GM12878 (cell line): ENCODE data around the gene ZDHHC22. TPM values are rescaled to one million over a fixed set of nuclear protein-coding genes. Genes with fewer than 3 reads are reported as not detected.

Experiments
- ATF7 ChIP-seq: fragments of 450-650 bp; IDR thresholded peaks from 2 replicates; pipeline ENCODE4 v1.6.1; 2016; ENCODE audit warnings: low read depth, mild to moderate bottlenecking
- BCL11A ChIP-seq: IDR thresholded peaks from 2 replicates; pipeline ENCODE4 v1.6.1; 2011; ENCODE audit warnings: low read depth, low read length
- BMI1 ChIP-seq: fragments of 450-650 bp; IDR thresholded peaks from 2 replicates; pipeline ENCODE4 v1.6.1; 2016; ENCODE audit warnings: mild to moderate bottlenecking, moderate library complexity, borderline replicate concordance
- CBX3 ChIP-seq: fragments of 200-600 bp; sonication (generic); IDR thresholded peaks from 2 replicates; pipeline ENCODE4 v1.6.1; 2016; ENCODE audit warnings: low read depth, borderline replicate concordance
- CHD1 ChIP-seq: IDR thresholded peaks from 2 replicates; pipeline ENCODE4 v1.6.1; 2012; ENCODE audit warnings: low read depth, low read length, improper control_type of control experiment
- CHD2 ChIP-seq: IDR thresholded peaks from 2 replicates; pipeline ENCODE4 v1.6.1; 2011; ENCODE audit warnings: low read depth, low read length, improper control_type of control experiment, borderline replicate concordance
- CHD4 ChIP-seq: fragments of 200-600 bp; sonication (generic); IDR thresholded peaks from 2 replicates; pipeline ENCODE4 v1.6.1; 2016; ENCODE audit warnings: mild to moderate bottlenecking
- CREB1 ChIP-seq: IDR thresholded peaks from 2 replicates; pipeline ENCODE4 v1.6.1; 2012; ENCODE audit warnings: low read depth, mild to moderate bottlenecking, inconsistent platforms
- GABPA ChIP-seq: IDR thresholded peaks from 2 replicates; pipeline ENCODE4 v1.6.1; 2014; ENCODE audit warnings: antibody characterized with exemption, low read depth, mild to moderate bottlenecking, inconsistent platforms
- HDGF ChIP-seq: fragments of 450-650 bp; IDR thresholded peaks from 2 replicates; pipeline ENCODE4 v1.6.1; 2016; ENCODE audit warnings: antibody characterized with exemption
- IKZF2 ChIP-seq, 2 experiments: fragments of 450-650 bp; IDR thresholded peaks; 2 replicates each; pipeline ENCODE4 v1.6.1; 2017; ENCODE audit warnings: mild to moderate bottlenecking in 2 of 2, moderate library complexity in 2 of 2
- IRF5 ChIP-seq: fragments of 450-650 bp; IDR thresholded peaks from 2 replicates; pipeline ENCODE4 v1.6.1; 2017; ENCODE audit warnings: borderline replicate concordance
- MEF2A ChIP-seq: IDR thresholded peaks from 2 replicates; pipeline ENCODE4 v1.6.1; 2011; ENCODE audit warnings: low read depth, mild to moderate bottlenecking, low read length, moderate library complexity; ENCODE audit not compliant: insufficient read depth
- RBBP5 ChIP-seq: fragments of 200-600 bp; sonication (generic); conservative IDR thresholded peaks from 2 replicates; pipeline ENCODE4 v1.6.1; 2016
- SPI1 ChIP-seq: IDR thresholded peaks from 2 replicates; pipeline ENCODE4 v1.6.1; 2011; ENCODE audit warnings: low read depth, mild to moderate bottlenecking, low read length, moderate library complexity, borderline replicate concordance; ENCODE audit not compliant: insufficient read depth
- SRF ChIP-seq, 2 experiments: IDR thresholded peaks; 2 replicates each; pipeline ENCODE4 v1.6.1; 2011; ENCODE audit warnings: low read depth in 2 of 2, low read length in 2 of 2, mild to moderate bottlenecking in 1 of 2, moderate library complexity in 1 of 2
- SUPT20H ChIP-seq: IDR thresholded peaks from 2 replicates; pipeline ENCODE4 v1.6.1; 2011; ENCODE audit warnings: low read depth, mild to moderate bottlenecking, low read length, moderate library complexity, borderline replicate concordance; ENCODE audit not compliant: control insufficient read depth
- SUZ12 ChIP-seq: fragments of 200-600 bp; sonication (generic); IDR thresholded peaks from one replicate; pipeline ENCODE4 v1.6.1; 2018; ENCODE audit warnings: antibody characterized with exemption, mild to moderate bottlenecking; ENCODE audit not compliant: unreplicated experiment
- TBL1XR1 ChIP-seq: IDR thresholded peaks from 2 replicates; pipeline ENCODE4 v1.6.1; 2012; ENCODE audit warnings: low read depth, low read length, improper control_type of control experiment
- TCF7 ChIP-seq: IDR thresholded peaks from 2 replicates; pipeline ENCODE4 v1.6.1; 2014; ENCODE audit warnings: antibody characterized with exemption, borderline replicate concordance
- YBX1 ChIP-seq: fragments of 450-650 bp; IDR thresholded peaks from 2 replicates; pipeline ENCODE4 v1.6.1; 2016; ENCODE audit warnings: antibody characterized with exemption
- ZBTB11 ChIP-seq: fragments of 450-650 bp; formaldehyde crosslinking; IDR thresholded peaks from 2 replicates; pipeline ENCODE4 v1.5.0; 2022; ENCODE audit warnings: mild to moderate bottlenecking, missing genetic modification characterization
- ZBTB33 ChIP-seq: fragments of 450-650 bp; IDR thresholded peaks from 2 replicates; pipeline ENCODE4 v1.6.1; 2017; ENCODE audit warnings: mild to moderate bottlenecking
- ZNF207 ChIP-seq: fragments of 450-650 bp; IDR thresholded peaks from 2 replicates; pipeline ENCODE4 v1.6.1; 2014; ENCODE audit warnings: antibody characterized with exemption, mild to moderate bottlenecking, borderline replicate concordance
- ZNF274 ChIP-seq: IDR thresholded peaks from one replicate; pipeline ENCODE4 v1.8.0; 2011; ENCODE audit not compliant: insufficient read length, insufficient read depth
- polyA plus RNA-seq, 11 experiments: library from polyadenylated mRNA; depleted of rRNA in 4 of 11; unstranded in 6 of 11; stranded (reverse) in 5 of 11; fragments of >200 nt; fragmentation: Nextera tagmentation in 4 of 11; fragmentation: Illumina TruSeq in 1 of 11; extraction: Ambion mirVana in 4 of 11; extraction: Trizol in 1 of 11; gene quantifications; 1 replicate in 1 of 11; 2 replicates in 10 of 11; pipeline versions ENCODE4 v1.2.1 to v1.2.3, GENCODE V29; 2011 to 2016; ENCODE audit warnings: inconsistent platforms in 2 of 11, missing spikeins in 2 of 11, low read depth in 1 of 11
- total RNA-seq, 4 experiments: library from RNA; depleted of rRNA in 3 of 4; stranded (reverse); fragments of >200 nt in 3 of 4; fragmentation: Illumina TruSeq in 1 of 4; extraction: Trizol in 1 of 4; gene quantifications; 2 replicates each; pipeline versions ENCODE4 v1.2.1 to v1.2.3, GENCODE V29; 2013 to 2021

The ZDHHC22 gene
- total and polyA plus RNA-seq, 10 of the 15 experiments (the other 5 are each of a cell fraction or from before 2014, with no cell fraction given): 0.06 TPM; not detected in 9

GRCh38 chr14:77120771-77121743 lies 20.5 kb downstream of the ZDHHC22 start (continued):
- TF ChIP-seq CHD2 (no peak), ZNF207 (0 out of 2 replicates have a peak, but pooled peaks have one; percentile 59), IKZF2 (IDR thresholded peaks at IDR 0.05) (peak; percentile 80 to 87), YBX1 (no peak), CHD1 (no peak; the same call in 1 of the 2 replicates), SUPT20H (no peak), SRF (IDR thresholded peaks at IDR 0.05; ENCODE audit: low read depth in 2 of 2, low read length in 2 of 2) (no peak), SPI1 (peak; percentile 96), ATF7 (peak; percentile 72), ZBTB11 (CRISPR knock-in tag) (no peak), SUZ12 (no peak), CREB1 (peak; percentile 68), CBX3 (no peak), TCF7 (no peak; the same call in none of the 2 replicates), RBBP5 (no peak), GABPA (no peak), CHD4 (no peak), ZBTB33 (no peak), BMI1 (peak; percentile 68; the same call in 1 of the 2 replicates), HDGF (no peak), BCL11A (peak; percentile 77; the same call in 1 of the 2 replicates), IRF5 (no peak), TBL1XR1 (peak; percentile 93; the same call in 1 of the 2 replicates), ZNF274 (no peak), MEF2A (0 out of 2 replicates have a peak, but pooled peaks have one; percentile 49)
